ENCODE measurements around the gene PIK3C2A.

PIK3C2A gene, protein sequence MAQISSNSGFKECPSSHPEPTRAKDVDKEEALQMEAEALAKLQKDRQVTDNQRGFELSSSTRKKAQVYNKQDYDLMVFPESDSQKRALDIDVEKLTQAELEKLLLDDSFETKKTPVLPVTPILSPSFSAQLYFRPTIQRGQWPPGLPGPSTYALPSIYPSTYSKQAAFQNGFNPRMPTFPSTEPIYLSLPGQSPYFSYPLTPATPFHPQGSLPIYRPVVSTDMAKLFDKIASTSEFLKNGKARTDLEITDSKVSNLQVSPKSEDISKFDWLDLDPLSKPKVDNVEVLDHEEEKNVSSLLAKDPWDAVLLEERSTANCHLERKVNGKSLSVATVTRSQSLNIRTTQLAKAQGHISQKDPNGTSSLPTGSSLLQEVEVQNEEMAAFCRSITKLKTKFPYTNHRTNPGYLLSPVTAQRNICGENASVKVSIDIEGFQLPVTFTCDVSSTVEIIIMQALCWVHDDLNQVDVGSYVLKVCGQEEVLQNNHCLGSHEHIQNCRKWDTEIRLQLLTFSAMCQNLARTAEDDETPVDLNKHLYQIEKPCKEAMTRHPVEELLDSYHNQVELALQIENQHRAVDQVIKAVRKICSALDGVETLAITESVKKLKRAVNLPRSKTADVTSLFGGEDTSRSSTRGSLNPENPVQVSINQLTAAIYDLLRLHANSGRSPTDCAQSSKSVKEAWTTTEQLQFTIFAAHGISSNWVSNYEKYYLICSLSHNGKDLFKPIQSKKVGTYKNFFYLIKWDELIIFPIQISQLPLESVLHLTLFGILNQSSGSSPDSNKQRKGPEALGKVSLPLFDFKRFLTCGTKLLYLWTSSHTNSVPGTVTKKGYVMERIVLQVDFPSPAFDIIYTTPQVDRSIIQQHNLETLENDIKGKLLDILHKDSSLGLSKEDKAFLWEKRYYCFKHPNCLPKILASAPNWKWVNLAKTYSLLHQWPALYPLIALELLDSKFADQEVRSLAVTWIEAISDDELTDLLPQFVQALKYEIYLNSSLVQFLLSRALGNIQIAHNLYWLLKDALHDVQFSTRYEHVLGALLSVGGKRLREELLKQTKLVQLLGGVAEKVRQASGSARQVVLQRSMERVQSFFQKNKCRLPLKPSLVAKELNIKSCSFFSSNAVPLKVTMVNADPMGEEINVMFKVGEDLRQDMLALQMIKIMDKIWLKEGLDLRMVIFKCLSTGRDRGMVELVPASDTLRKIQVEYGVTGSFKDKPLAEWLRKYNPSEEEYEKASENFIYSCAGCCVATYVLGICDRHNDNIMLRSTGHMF (N-terminal part only)

DNA sequence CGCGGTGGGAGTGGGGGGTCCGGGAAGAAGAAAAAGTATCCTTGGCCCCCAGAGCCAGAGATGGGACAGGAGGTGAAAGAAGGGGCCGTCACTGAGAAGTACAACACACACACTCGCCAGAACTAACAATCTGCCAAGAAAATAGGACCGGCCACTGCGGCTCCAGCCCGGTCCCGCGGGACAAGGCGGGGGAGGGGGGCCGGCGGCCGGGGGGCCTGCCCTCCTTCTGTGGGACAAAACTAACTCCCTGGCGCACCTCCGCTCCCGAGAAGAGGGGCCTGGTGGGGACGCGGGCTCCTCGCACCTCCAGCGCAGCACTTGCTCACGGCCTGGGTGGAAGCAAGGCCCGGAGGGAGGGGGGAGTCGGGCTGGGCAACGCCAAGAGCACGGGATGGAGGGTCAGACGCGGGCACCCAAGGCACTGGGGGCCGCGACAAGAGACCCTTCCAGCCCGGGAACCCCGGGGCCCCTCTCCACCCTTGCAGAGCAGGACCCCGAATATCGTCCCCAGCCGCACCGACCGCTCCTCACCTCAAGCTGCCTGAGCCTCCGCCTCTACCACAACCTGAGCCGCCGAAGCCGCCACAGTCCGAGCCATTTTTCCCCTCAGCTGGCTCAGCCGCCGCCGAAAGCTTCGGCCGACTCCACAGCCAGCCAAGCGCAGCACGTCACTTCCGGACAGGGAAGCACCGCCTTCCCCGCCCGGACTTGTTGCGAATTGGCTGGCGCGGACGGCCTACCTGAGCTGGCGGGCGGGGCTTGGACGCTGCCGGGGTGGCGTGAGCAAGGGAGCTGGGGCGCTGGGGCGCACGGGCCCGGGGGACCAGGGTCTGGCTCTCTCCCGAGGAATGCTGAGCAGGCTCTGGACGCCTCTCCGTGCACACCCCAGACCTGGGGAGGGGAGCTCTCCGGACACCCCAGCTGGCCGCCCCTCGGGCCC is at the start of gene PIK3C2A:
Gene PIK3C2A (minus strand): TSS at position 670 of the 940 bp plus-strand sequence. CDS start 38,245 bp downstream, outside the sequence.
- in situ Hi-C loops (cut with MboI; ENCODE audit: low pct_unique_long_range_greater_than_20kb, low sequenced_read_pairs, unreplicated experiment): loop anchor here (25.0 kb wide), 1 partner anchor 270 kb away; no protein-coding TSS in a partner anchor
- TF ChIP-seq, protein P1, sequence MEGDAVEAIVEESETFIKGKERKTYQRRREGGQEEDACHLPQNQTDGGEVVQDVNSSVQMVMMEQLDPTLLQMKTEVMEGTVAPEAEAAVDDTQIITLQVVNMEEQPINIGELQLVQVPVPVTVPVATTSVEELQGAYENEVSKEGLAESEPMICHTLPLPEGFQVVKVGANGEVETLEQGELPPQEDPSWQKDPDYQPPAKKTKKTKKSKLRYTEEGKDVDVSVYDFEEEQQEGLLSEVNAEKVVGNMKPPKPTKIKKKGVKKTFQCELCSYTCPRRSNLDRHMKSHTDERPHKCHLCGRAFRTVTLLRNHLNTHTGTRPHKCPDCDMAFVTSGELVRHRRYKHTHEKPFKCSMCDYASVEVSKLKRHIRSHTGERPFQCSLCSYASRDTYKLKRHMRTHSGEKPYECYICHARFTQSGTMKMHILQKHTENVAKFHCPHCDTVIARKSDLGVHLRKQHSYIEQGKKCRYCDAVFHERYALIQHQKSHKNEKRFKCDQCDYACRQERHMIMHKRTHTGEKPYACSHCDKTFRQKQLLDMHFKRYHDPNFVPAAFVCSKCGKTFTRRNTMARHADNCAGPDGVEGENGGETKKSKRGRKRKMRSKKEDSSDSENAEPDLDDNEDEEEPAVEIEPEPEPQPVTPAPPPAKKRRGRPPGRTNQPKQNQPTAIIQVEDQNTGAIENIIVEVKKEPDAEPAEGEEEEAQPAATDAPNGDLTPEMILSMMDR (IDR thresholded peaks at IDR 0.05; ENCODE audit: extremely low read depth, insufficient read depth, missing control alignments): no peak
- peak; percentile 95 for DNase-seq (ENCODE audit: low spot score)

GRCh38 chr11:17257196-17257595 is 49.4 kb upstream of the PIK3C2A start:
- TF ChIP-seq, protein P1 (IDR thresholded peaks at IDR 0.05; ENCODE audit: extremely low read depth, insufficient read depth, missing control alignments): no peak
- no peak for DNase-seq (ENCODE audit: low spot score)
- in situ Hi-C loops (cut with MboI; ENCODE audit: low pct_unique_long_range_greater_than_20kb, low sequenced_read_pairs, unreplicated experiment): no loop called here

DNA sequence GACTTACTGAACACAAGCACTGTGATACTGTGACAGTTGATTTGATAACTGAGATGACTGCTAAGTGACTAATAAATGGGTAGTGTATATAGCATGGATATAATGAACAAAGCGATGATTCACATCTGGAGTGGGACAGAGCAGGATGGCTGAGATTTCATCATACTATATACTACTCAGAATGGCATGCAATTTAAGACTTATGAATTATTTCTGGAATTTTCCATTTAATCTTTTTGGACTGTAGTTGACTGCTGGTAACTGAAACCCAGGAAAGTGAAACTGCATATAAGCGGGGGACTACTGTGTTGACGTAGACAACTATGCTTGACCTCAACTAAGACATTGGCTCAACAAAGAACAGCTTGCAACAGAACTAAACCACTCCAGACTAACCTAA is 48.7 kb upstream of the PIK3C2A start:
- in situ Hi-C loops (cut with MboI; ENCODE audit: low pct_unique_long_range_greater_than_20kb, low sequenced_read_pairs, unreplicated experiment): no loop called here
- TF ChIP-seq, protein P1 (IDR thresholded peaks at IDR 0.05; ENCODE audit: extremely low read depth, insufficient read depth, missing control alignments): no peak
- DNase-seq (ENCODE audit: low spot score): no peak

DNA sequence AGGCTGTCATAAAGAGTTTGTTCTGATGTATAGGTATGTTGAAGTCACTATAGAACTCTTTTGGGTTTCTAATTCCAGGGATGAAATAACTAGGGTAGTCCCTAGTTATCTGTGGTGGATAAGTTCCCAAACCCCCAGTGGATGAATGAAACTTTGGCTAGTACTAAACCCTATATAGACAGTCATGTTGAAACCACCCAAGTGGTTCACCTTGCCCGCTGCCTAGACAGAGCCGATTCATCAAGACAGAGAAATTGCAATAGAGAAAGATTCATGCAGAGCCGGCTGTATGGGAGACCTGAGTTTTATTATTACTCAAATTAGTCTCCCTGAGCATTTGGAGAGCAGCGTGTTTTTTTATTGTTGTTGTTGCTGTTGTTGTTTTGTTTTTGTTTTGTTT is 44.9 kb upstream of the PIK3C2A start:
- TF ChIP-seq, protein P1 (IDR thresholded peaks at IDR 0.05; ENCODE audit: extremely low read depth, insufficient read depth, missing control alignments): no peak
- DNase-seq (ENCODE audit: low spot score): no peak
- in situ Hi-C loops (cut with MboI; ENCODE audit: low pct_unique_long_range_greater_than_20kb, low sequenced_read_pairs, unreplicated experiment): no loop called here

DNA sequence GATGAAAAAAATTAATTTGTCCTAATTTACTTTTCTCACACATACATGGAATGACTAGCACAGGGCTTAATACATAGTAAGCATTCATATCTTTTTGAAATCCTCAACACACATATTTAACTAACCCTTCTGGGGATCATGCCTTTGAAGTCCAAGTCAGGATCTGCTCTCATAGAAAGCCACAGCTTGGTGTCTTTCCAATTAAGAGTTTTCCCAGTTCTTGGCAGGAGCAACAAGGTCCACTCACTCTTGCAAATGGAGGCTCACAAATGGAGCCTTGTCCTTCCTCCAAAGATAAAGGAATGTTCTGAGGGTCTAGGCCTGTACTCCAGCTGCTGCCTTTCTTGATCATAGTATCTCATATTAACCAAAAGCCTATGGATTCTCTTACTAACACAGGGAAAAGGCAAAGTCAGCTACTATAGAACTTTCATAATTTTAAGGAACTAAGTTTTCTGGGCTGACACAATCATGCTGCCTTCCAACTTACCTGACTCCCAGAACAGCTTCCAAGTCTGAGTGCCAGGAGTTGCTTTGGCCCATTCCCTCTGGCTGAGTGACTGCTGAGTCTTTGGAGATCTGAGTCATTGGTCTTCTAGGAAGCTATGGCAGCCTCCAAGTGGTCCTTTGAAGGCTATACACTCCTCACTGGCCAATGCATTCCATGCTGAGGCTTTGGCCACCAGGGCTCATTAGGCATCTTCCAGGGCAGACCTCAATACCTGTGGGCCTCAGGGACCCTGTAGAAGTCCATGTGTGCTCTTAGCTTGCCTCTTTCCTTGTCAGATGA is 43.0 kb upstream of the PIK3C2A start:
- DNase-seq (ENCODE audit: low spot score): no peak
- TF ChIP-seq, protein P1 (IDR thresholded peaks at IDR 0.05; ENCODE audit: extremely low read depth, insufficient read depth, missing control alignments): no peak
- in situ Hi-C loops (cut with MboI; ENCODE audit: low pct_unique_long_range_greater_than_20kb, low sequenced_read_pairs, unreplicated experiment): no loop called here
